Measurements from ENCODE around the gene VEZF1.
"Not testable (repeated sequence)": the region's sequence is repeated elsewhere in the genome, so short reads cannot be mapped to it uniquely, and the experiment has no call there.

The VEZF1 gene

DNA sequence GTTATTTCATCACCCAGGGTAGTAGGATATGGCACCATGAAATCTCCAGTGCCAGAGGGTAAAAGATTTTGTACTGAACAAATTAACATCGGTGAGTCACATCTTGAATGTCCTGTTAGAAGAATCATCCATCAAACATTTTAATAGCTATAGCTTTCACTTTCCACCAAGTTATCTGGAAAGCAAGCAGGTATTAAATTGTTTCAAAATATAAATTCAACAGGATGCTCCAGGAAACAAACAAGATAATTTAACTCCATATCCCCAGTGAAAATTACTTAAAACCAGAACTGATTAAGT is 2.4 kb downstream of the VEZF1 start:
- no peaks in the 10 kb centered on the region for H3K9me3 Mint-ChIP-seq
- H3K27ac Mint-ChIP-seq: peak overlapping the region; percentile 55
- H3K36me3 Mint-ChIP-seq: peaks cover 5% of the 10 kb centered on the region
- H3K4me1 Mint-ChIP-seq: peaks cover 81% of the 10 kb centered on the region
- no peaks in the 10 kb centered on the region for H3K27me3 Mint-ChIP-seq
- H3K4me3 Mint-ChIP-seq: peak overlapping the region; percentile 64

DNA sequence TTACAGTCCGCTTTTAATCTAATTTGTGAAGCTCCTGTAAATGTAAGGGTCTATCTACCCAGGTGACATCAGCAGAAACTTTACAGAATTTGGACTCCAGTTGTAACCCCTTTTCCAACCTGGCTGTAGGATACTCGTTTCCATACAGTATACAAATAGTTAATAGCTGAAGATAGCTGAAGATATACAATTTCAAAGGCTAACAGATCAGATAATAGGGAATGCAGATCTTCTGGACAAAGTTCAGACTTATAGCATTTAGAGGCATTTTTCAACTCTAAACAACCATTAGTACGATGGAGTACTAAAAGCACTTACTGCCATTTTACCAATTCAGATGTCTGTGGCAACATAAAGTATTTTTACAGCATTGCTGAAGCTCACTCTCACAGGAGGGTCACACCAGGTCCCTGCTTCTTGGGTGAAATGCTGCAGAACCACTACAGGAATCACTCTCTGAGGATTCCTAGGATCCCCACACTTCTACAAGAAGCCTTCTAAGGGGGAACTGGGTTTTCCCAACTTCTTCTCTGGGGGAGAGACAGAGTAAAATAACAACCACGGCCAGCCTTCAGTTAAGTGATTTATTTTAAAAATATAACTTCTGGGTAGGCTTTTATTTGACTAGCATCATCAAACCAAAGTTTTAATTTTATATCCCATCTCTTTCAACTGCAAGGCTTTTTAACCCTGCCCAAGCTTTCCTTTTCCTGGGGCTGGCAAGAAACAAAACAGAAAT is 2.9 kb downstream of the VEZF1 start:
- peak overlapping the region; percentile 55 for H3K27ac Mint-ChIP-seq
- no peaks in the 10 kb centered on the region for H3K9me3 Mint-ChIP-seq
- H3K36me3 Mint-ChIP-seq: peaks cover 5% of the 10 kb centered on the region
- peaks cover 84% of the 10 kb centered on the region for H3K4me1 Mint-ChIP-seq
- H3K27me3 Mint-ChIP-seq: no peaks in the 10 kb centered on the region
- peak overlapping the region; percentile 64 for H3K4me3 Mint-ChIP-seq

DNA sequence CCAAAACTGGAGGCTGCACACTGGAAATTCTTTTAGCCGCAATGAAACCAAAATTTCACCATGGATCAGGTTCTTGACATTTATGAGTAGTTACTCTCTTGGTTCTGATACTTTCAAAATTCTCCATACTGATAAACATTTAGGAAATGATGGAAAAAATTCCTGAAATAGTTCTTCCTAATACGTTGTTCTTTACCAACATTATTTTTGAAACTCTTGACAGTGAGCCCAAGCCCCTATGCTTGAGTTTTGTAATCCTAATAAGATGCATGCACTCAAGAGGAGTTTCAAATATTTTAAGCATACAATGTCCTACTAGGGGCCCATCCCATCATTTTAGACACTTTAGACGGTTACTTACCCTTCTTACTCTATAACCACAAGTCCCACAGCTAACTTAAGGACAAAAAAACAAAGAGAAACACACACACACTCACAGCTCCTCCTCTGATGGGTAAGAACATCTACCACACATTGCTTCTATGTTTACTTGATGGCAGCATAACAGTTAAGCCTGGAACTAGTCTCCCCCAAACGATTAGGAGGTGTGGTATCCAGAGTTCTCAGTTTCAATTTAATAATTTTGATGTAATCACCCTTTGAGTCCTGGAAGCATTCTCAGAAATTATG is 3.7 kb downstream of the VEZF1 start:
- Mint-ChIP-seq H3K27me3 (no peaks in the 10 kb centered on the region), H3K4me1 (peaks cover 78% of the 10 kb centered on the region), H3K4me3 (peak overlapping the region; percentile 24), H3K9me3 (no peaks in the 10 kb centered on the region), H3K36me3 (peaks cover 7% of the 10 kb centered on the region), H3K27ac (no peak overlapping the region)

DNA sequence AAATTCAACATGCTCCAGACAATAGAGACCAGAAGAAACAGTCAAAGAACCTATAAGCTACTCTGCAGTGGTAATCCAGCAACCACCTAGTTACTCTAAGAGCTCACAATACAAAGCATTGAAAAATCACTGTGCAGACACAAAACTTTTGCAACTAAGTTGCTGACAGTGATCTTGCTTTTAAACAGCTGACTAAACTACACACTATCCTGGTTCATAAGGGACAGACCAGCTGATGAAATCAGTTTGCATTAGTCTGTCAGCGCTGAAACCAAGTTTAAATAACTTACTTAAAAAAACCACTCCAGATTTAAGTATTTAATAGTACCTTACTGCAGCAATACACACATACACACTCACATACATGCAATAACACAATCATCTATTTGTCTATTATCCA is 4.6 kb downstream of the VEZF1 start:
- Mint-ChIP-seq H3K27me3 (no peaks in the 10 kb centered on the region), H3K4me3 (peak overlapping the region; percentile 30), H3K27ac (no peak overlapping the region), H3K9me3 (no peaks in the 10 kb centered on the region), H3K36me3 (peaks cover 12% of the 10 kb centered on the region), H3K4me1 (peaks cover 70% of the 10 kb centered on the region)

DNA sequence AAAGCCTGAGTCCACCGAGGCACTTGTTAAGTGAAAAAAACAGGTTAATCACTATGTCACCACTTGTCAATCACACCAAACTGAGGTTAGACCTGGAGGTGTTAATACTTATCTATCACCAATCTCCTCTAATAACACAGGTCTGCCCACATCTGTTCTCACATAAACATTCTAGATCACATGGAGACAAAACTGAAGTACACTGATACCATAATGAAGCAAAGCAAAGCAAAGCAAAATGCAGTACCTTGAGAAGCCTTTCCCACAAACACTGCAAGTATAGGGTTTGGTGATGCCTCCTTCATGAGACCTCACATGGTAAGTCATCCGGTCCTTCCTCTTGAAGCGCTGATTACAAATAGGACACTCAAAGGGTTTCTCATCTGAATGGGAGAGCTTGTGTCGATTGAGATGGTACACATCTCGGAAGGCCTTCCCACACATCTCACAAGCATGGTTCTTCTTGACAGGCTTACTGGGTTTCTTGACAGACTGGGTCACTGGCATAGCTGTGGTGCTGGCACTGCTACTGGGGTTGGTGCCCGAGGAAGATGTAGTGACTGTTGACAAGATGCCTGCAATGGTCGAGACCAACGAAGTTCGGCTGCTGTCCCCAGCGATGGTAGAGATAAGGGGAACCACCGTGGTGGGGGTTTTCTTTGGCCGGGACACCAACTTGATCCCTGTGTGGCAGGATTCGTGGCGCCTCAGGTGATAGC is 5.4 kb downstream of the VEZF1 start:
- Mint-ChIP-seq H3K4me1 (peaks cover 73% of the 10 kb centered on the region), H3K27me3 (no peaks in the 10 kb centered on the region), H3K4me3 (peak overlapping the region; percentile 45), H3K36me3 (peaks cover 17% of the 10 kb centered on the region), H3K27ac (peak overlapping the region; percentile 43), H3K9me3 (no peaks in the 10 kb centered on the region)

DNA sequence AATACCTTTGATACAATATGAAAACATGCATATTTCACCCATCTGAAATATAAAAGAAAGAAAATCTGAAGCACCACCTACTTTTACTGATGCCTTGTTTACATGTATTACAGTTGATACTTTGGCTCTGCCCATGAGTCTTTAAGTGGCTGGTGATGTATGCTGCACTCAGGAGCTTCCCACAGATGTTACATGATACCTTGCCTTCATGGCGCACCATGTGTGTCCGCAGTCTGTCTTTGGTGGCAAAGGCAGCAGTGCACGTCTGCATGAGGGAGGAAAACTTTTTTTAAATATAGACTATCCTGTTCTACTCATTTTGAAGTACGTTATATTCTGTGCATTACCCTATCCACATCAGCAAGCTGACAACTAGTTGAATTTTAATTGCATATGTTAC is 7.5 kb downstream of the VEZF1 start:
- Mint-ChIP-seq H3K4me3 (no peak overlapping the region), H3K9me3 (no peaks in the 10 kb centered on the region), H3K27me3 (no peaks in the 10 kb centered on the region), H3K36me3 (peaks cover 21% of the 10 kb centered on the region), H3K27ac (no peak overlapping the region), H3K4me1 (peaks cover 58% of the 10 kb centered on the region)

DNA sequence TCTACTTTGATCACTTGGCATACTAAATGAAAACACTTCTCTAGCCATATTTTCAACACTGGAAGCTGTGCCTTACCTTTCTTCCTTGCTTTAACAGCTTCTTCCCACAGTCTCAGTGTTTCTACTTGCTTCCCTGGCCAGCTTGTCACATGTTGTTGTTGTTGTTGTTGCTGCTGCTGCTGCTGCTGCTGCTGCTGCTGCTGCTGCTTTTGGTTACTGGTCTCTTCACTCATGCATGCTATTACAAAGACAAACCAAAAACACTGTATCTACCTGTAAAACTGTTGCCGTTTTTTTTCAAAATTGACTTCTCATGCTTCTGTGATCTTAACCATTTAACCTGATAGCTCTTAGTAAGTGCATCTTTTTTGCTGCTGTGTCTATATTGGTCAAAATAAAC is 9.0 kb downstream of the VEZF1 start:
- Mint-ChIP-seq H3K36me3 (peaks cover 23% of the 10 kb centered on the region), H3K9me3 (no peaks in the 10 kb centered on the region), H3K27ac (no peak overlapping the region), H3K27me3 (no peaks in the 10 kb centered on the region), H3K4me3 (no peak overlapping the region), H3K4me1 (peaks cover 44% of the 10 kb centered on the region)

DNA sequence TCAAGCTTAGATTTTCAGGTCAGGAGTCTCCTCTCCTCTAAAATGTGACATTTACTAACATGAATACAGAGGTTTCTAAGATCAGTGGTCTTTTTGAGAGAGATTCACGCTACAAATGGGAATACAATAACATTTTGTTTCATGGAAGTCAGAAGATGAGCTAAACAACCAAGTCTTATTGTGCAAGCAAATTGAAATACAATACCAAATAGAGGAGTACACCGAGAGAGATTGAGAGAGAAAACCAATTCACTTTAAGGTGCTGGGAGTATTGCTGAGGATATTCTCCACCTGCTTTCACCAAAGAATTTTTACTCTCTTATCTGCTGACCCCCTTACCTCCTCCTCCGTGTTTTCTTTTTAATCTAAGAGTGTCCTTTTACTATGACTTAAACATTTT is 11.5 kb downstream of the VEZF1 start:
- H3K36me3 Mint-ChIP-seq: peaks cover 21% of the 10 kb centered on the region
- no peak overlapping the region for H3K4me3 Mint-ChIP-seq
- H3K27me3 Mint-ChIP-seq: no peaks in the 10 kb centered on the region
- no peaks in the 10 kb centered on the region for H3K9me3 Mint-ChIP-seq
- H3K27ac Mint-ChIP-seq: peak overlapping the region; percentile 47
- H3K4me1 Mint-ChIP-seq: peaks cover 19% of the 10 kb centered on the region

DNA sequence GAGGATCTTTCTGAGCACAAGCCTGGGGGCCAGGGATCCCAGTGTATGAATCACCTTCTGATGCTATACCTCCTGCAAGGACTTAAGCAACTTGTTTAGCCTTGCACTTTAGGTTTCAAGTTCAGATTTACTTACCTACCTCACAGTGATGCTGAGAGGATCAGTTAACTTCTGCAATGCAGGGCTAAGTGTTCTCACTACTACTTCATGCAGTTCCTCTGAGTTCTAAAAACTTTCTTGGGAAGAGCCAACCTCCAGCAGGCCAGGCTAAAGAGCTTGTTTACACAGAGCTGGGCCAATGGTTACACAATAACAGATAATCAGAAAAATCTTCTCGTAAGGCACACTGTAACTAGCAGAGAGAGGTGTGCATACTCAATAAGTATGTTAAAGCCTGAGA is 13.0 kb downstream of the VEZF1 start:
- Mint-ChIP-seq H3K9me3 (no peaks in the 10 kb centered on the region), H3K36me3 (peaks cover 21% of the 10 kb centered on the region), H3K27me3 (no peaks in the 10 kb centered on the region), H3K4me3 (no peak overlapping the region), H3K4me1 (peaks cover 3% of the 10 kb centered on the region), H3K27ac (no peak overlapping the region)

DNA sequence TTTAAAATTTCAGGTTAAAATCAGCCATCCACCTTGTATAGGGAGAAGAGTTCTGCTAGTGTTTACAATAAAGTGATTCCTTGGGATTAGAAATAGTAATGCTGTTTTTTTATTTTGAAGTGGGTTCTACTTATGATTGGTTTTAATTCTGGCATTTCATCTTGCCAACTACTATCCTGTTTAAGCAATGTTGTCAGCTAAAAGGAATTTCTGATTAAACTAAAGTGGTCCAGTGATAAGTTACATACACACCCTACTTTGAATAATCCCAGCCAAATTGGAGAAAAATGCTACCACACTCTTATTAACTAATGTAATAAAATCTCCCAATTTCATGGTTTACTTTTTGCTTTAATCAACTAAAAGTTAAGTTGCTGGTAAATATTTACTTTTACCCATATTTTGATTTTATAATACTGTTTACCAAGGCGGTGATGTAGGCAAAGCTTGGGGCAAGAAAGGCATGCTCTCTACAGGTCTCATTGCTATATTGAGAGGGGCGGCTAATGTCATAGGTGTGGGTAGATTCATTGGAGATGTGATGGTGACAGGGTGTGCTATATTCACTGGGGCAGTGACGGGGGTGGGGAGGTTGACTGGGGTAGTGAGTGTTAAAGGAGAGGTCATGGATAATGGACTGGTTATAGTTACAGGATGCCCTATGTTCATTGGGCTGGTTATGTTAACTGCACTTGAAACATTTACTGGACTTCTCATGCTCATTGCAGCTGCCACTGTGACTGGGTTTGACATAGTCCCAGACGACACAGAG is 13.8 kb downstream of the VEZF1 start:
- H3K4me1 Mint-ChIP-seq, H3K4me3 Mint-ChIP-seq, H3K9me3 Mint-ChIP-seq, H3K27me3 Mint-ChIP-seq: not testable (repeated sequence)
- H3K36me3 Mint-ChIP-seq: peaks cover 19% of the 10 kb centered on the region
- H3K27ac Mint-ChIP-seq: peak overlapping the region; percentile 8

DNA sequence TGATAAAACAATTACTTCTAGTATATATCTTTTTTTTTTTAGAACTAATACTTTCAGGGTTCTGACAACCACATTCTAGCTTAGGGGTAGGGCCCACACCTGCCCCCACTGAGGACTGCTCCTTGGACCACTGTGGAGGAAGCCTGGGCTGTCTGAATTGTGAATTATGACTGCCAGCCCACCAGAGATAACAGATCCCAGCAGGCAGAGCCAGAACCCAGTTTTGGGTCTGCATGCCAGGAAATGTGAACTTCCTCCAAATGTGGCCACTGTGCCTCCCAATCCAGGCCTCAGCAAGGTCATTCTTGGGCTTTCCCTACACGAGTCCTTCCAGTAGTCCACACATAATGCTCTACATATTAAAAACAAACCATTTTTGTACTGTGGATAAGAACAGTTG is 15.9 kb downstream of the VEZF1 start:
- no peaks in the 10 kb centered on the region for H3K9me3 Mint-ChIP-seq
- peaks cover 9% of the 10 kb centered on the region for H3K36me3 Mint-ChIP-seq
- no peaks in the 10 kb centered on the region for H3K27me3 Mint-ChIP-seq
- no peak overlapping the region for H3K27ac Mint-ChIP-seq
- no peaks in the 10 kb centered on the region for H3K4me1 Mint-ChIP-seq
- H3K4me3 Mint-ChIP-seq: no peak overlapping the region

DNA sequence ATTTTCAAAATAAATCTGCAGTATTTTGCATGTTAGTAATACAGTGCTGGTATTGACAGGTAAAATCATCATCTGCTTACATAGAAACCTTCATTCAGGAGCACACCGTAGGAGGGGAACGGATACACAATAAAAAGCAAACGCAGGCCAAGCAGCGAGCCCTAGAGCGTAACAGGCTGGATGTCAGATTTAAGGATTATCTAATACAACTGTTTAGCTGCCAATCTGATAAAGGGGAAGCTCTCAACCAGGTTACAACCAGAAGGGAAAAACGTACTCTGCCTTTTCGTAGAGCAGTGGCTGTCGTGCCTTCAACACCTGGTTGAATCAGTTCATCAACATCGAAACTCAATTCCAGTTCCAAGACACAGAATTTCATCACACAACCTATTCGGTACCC is 16.5 kb downstream of the VEZF1 start:
- H3K27me3 Mint-ChIP-seq: no peaks in the 10 kb centered on the region
- H3K27ac Mint-ChIP-seq: no peak overlapping the region
- H3K9me3 Mint-ChIP-seq: no peaks in the 10 kb centered on the region
- H3K36me3 Mint-ChIP-seq: peaks cover 9% of the 10 kb centered on the region
- no peaks in the 10 kb centered on the region for H3K4me1 Mint-ChIP-seq
- H3K4me3 Mint-ChIP-seq: no peak overlapping the region

DNA sequence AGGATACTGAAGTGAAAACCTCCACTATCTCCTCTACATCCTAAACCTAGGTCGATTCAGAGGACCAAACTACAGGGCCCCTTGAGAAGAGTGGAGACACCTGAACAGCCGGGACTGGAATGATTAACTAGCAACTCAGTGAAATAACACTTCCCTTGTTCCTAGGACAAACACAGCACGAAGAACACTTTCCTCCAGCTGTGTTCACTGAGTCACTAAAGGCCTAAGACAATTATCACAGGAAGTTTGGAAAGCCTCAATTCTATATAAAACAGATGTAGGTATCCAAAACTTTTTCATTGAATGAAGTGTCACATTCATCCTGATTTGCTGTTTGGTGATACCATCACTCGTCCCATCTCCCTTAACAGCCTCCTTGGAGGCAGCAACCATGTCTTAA is 17.3 kb downstream of the VEZF1 start:
- peaks cover 5% of the 10 kb centered on the region for H3K36me3 Mint-ChIP-seq
- H3K27ac Mint-ChIP-seq: no peak overlapping the region
- no peaks in the 10 kb centered on the region for H3K9me3 Mint-ChIP-seq
- H3K4me3 Mint-ChIP-seq: no peak overlapping the region
- H3K4me1 Mint-ChIP-seq: no peaks in the 10 kb centered on the region
- no peaks in the 10 kb centered on the region for H3K27me3 Mint-ChIP-seq

DNA sequence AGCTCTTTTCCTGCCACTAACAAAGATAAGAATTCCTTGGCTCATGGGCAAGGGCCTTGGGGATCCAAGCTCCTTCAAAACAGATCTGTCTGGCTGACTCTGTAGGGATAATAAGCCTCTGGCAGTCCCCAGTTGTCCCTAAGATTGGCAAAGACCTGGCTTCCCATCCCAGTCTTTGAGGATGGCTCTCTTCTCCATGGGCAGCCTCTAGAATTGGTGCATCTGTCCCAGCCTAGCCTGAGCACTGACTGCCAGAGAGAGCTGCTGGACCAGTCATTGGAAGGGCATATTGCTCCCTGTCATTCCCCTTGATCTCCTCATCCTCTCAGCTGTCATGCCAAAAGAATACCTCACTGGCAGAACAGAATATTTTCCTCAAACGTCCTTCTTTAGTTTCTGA is 19.6 kb downstream of the VEZF1 start:
- no peaks in the 10 kb centered on the region for H3K4me1 Mint-ChIP-seq
- no peaks in the 10 kb centered on the region for H3K9me3 Mint-ChIP-seq
- H3K27ac Mint-ChIP-seq: no peak overlapping the region
- no peak overlapping the region for H3K4me3 Mint-ChIP-seq
- no peaks in the 10 kb centered on the region for H3K27me3 Mint-ChIP-seq
- H3K36me3 Mint-ChIP-seq: peaks cover 2% of the 10 kb centered on the region

DNA sequence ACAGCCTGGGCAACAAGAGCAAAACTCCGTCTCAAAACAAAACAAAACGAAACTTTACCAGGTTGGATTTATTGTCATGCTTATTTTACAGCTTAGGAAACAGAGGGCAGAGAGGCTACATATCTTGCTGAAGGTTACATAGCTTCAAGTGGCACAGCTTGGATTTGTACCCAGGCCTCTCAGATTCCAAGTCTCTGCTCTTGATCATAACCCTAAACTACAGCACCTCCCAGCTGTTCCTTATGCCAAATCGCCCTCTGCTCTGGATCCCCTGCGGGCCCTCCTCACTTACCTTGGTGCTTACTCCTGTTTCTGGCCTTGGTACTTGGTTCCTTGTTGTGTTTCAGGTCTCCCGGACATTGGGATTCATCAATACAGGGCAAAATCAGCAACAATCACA is 21.2 kb downstream of the VEZF1 start:
- Mint-ChIP-seq H3K36me3 (no peaks in the 10 kb centered on the region), H3K9me3 (no peaks in the 10 kb centered on the region), H3K27ac (no peak overlapping the region), H3K27me3 (no peaks in the 10 kb centered on the region), H3K4me3 (no peak overlapping the region), H3K4me1 (no peaks in the 10 kb centered on the region)

DNA sequence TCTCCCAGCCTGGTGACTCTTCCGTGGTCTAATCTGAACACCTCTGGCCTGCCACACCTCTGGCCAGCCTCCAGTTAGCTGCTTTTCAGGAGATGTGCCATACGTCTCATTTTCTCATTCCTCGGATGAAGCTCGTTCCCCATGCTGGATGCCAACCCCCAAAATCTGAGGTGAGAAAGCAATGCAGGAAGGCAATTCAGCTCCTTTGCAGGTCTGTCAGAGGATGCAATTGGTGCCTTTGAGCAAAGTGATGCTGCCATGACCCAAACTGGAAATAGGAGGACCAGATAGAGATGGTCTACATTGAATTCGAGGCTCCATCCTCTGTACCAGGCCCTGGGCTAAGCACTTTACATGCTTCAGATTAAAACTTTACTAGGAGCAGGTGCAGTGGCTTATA is 21.8 kb downstream of the VEZF1 start:
- Mint-ChIP-seq H3K4me1 (no peaks in the 10 kb centered on the region), H3K27ac (no peak overlapping the region), H3K27me3 (no peaks in the 10 kb centered on the region), H3K4me3 (no peak overlapping the region), H3K9me3 (no peaks in the 10 kb centered on the region), H3K36me3 (no peaks in the 10 kb centered on the region)

All from activated naive CD4-positive, alpha-beta T cell treated with anti-CD3 and anti-CD28 coated beads, Interleukin-2, amount 50 U/mL, for 24 hours (primary cell).